HepG2 (cell line): ENCODE results near the gene SMG7. TPM values are rescaled to one million over a fixed set of nuclear protein-coding genes. Genes with fewer than 3 reads are reported as not detected.

Source experiments
- BRCA1 ChIP-seq: sonication (generic); formaldehyde crosslinking; IDR thresholded peaks from 2 replicates; pipeline ENCODE4 v1.4.0; 2020; ENCODE audit warnings: missing genetic modification reagents
- ELF4 ChIP-seq: sonication (generic); formaldehyde crosslinking; IDR thresholded peaks from 2 replicates; pipeline ENCODE4 v1.5.0; 2020; ENCODE audit warnings: missing genetic modification reagents, mild to moderate bottlenecking, moderate library complexity, borderline replicate concordance
- ESRRA ChIP-seq: sonication (generic); formaldehyde crosslinking; IDR thresholded peaks from 2 replicates; pipeline ENCODE4 v1.5.1; 2020; ENCODE audit warnings: mild to moderate bottlenecking, low read depth, missing genetic modification reagents
- GTF2F1 ChIP-seq: fragments of 150-350 bp; IDR thresholded peaks from 2 replicates; pipeline ENCODE4 v1.6.1; 2014; ENCODE audit warnings: low read length
- HHEX ChIP-seq: IDR thresholded peaks from 2 replicates; pipeline ENCODE4 v1.6.1; 2016; ENCODE audit warnings: control low read depth
- HOXA9 ChIP-seq: sonication (generic); formaldehyde crosslinking; IDR thresholded peaks from 2 replicates; pipeline ENCODE4 v1.8.1; 2022; ENCODE audit warnings: missing genetic modification reagents, mild to moderate bottlenecking, moderate library complexity, borderline replicate concordance
- NRL ChIP-seq: sonication (generic); formaldehyde crosslinking; IDR thresholded peaks from 2 replicates; pipeline ENCODE4 v1.5.0; 2020; ENCODE audit warnings: missing genetic modification reagents, mild to moderate bottlenecking, moderate library complexity, borderline replicate concordance
- TAF1 ChIP-seq: sonication (generic); formaldehyde crosslinking; IDR thresholded peaks from 2 replicates; pipeline ENCODE4 v1.4.0; 2020; ENCODE audit warnings: missing genetic modification reagents
- ZEB1 ChIP-seq: IDR thresholded peaks from 2 replicates; pipeline ENCODE4 v1.6.1; 2012; ENCODE audit warnings: mild to moderate bottlenecking, low read depth, inconsistent platforms; ENCODE audit not compliant: insufficient replicate concordance
- ZNF224 ChIP-seq: sonication (generic); formaldehyde crosslinking; IDR thresholded peaks from 2 replicates; pipeline ENCODE4 v1.5.0; 2020; ENCODE audit warnings: mild to moderate bottlenecking, missing genetic modification reagents
- ZNF260 ChIP-seq: sonication (generic); formaldehyde crosslinking; IDR thresholded peaks from 2 replicates; pipeline ENCODE4 v1.4.0; 2020; ENCODE audit warnings: missing genetic modification reagents, low read depth, mild to moderate bottlenecking, borderline replicate concordance
- ZNF891 ChIP-seq: sonication (generic); formaldehyde crosslinking; IDR thresholded peaks from 2 replicates; pipeline ENCODE4 v1.5.0; 2020; ENCODE audit warnings: mild to moderate bottlenecking, missing genetic modification reagents
- ZSCAN25 ChIP-seq: sonication (generic); formaldehyde crosslinking; IDR thresholded peaks from 2 replicates; pipeline ENCODE4 v1.8.0; 2022; ENCODE audit warnings: mild to moderate bottlenecking, missing genetic modification reagents
- polyA plus RNA-seq, 8 experiments: library from polyadenylated mRNA; depleted of rRNA in 3 of 8; stranded (reverse) in 7 of 8; unstranded in 1 of 8; fragments of >200 nt; fragmentation: Illumina TruSeq in 4 of 8; extraction: Trizol in 4 of 8; gene quantifications; 2 replicates each; pipeline versions ENCODE4 v1.2.1 to v1.2.3, GENCODE V29; 2011 to 2016; ENCODE audit warnings: low read depth in 4 of 8, missing spikeins in 1 of 8, mixed read lengths in 1 of 8; ENCODE audit not compliant: insufficient read depth in 1 of 8
- total RNA-seq, 5 experiments: library from RNA; depleted of rRNA; stranded (reverse); fragments of >200 nt; fragmentation: Illumina TruSeq; extraction: Trizol; gene quantifications; 2 replicates each; pipeline ENCODE4 v1.2.3, GENCODE V29; 2016; ENCODE audit warnings: low read depth in 1 of 5
- TF ChIP-seq, protein P1 (sequence below): sonication (generic); formaldehyde crosslinking; IDR thresholded peaks from 2 replicates; pipeline ENCODE4 v1.4.0; 2020; ENCODE audit warnings: missing genetic modification reagents
- TF ChIP-seq, protein P2 (sequence below): IDR thresholded peaks from 2 replicates; pipeline ENCODE4 v1.6.1; 2012; ENCODE audit warnings: low read depth, low read length, improper control_type of control experiment
- TF ChIP-seq, protein P3 (sequence below): sonication (generic); formaldehyde crosslinking; IDR thresholded peaks from 2 replicates; pipeline ENCODE4 v1.4.0; 2020; ENCODE audit warnings: mild to moderate bottlenecking, missing genetic modification reagents
- TF ChIP-seq, protein P4 (sequence below): sonication (generic); formaldehyde crosslinking; IDR thresholded peaks from 2 replicates; pipeline ENCODE4 v1.5.0; 2020; ENCODE audit warnings: missing genetic modification reagents
- TF ChIP-seq, protein P5 (sequence below): sonication (generic); formaldehyde crosslinking; IDR thresholded peaks from 2 replicates; pipeline ENCODE4 v1.5.0; 2020; ENCODE audit warnings: missing genetic modification reagents, mild to moderate bottlenecking, borderline replicate concordance
- TF ChIP-seq, protein P6 (sequence below): sonication (generic); formaldehyde crosslinking; conservative IDR thresholded peaks from 2 replicates; pipeline ENCODE4 v1.8.0; 2022; ENCODE audit warnings: low read depth, missing genetic modification reagents
- TF ChIP-seq, protein P7 (sequence below): sonication (generic); formaldehyde crosslinking; IDR thresholded peaks from 2 replicates; pipeline ENCODE4 v1.5.0; 2020; ENCODE audit warnings: mild to moderate bottlenecking, missing genetic modification reagents

SMG7 gene
- total and polyA plus RNA-seq, 2 of the 13 experiments (the other 11 are each of a cell fraction or from before 2014, with no cell fraction given): 14.9 to 27.9 TPM

DNA sequence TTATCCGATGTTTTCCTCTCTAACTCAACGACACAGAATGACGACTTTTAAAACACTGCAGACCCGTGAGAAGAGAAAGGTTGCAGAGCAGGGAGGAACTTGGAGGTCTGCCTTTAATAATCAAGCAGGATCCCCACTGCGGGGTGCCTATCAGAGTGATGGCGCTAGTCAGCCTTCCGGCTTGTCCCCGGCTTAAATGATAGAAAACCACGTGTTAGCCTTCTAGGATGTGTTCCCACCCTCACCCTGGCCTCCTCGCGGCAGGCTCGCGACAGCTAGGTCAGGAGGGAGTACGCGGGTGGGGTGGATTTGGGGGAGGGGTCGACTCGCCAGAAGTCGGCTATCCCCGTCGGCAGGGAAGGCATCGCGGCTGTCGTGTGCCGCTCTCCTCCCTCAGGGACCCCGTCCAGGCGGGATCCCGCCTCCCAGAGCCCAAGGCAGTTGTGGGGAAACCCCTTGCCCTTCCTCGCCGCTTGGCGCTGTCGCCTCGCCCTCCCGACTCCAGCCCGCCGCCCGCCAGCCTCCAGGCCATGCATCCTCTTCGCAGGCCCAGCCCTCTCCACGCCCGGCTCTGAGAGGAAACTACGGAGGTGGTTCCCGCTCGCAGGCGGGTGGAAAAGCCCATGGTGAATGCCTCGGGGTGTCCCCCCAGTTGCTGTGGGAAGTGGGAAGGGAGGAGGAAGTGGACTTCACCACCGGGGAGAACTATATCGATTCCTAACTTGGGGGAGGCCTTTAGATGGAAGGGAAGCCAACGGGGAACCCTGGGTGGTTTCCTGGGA, 1.1 kb upstream of the SMG7 start (continued):
- TF ChIP-seq NRL (CRISPR knock-in tag) (no peak; the same call in 1 of the 2 replicates), TAF1 (CRISPR knock-in tag) (peak; percentile 19; the same call in 1 of the 2 replicates), ZNF260 (CRISPR knock-in tag) (no peak), GTF2F1 (no peak), HOXA9 (CRISPR knock-in tag) (0 out of 2 replicates have a peak, but pooled peaks have one; percentile 13), BRCA1 (CRISPR knock-in tag) (no peak), HHEX (CRISPR knock-in tag) (no peak), ELF4 (CRISPR knock-in tag) (no peak), ZNF224 (CRISPR knock-in tag) (peak; percentile 92; the same call in 1 of the 2 replicates), ESRRA (peak; percentile 39; the same call in 1 of the 2 replicates), ZEB1 (no peak), ZNF891 (CRISPR knock-in tag) (peak; percentile 56; the same call in 1 of the 2 replicates), ZSCAN25 (CRISPR knock-in tag) (no peak)
- TF ChIP-seq, protein P1, sequence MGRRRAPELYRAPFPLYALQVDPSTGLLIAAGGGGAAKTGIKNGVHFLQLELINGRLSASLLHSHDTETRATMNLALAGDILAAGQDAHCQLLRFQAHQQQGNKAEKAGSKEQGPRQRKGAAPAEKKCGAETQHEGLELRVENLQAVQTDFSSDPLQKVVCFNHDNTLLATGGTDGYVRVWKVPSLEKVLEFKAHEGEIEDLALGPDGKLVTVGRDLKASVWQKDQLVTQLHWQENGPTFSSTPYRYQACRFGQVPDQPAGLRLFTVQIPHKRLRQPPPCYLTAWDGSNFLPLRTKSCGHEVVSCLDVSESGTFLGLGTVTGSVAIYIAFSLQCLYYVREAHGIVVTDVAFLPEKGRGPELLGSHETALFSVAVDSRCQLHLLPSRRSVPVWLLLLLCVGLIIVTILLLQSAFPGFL (CRISPR knock-in tag): no peak
- TF ChIP-seq, protein P2, sequence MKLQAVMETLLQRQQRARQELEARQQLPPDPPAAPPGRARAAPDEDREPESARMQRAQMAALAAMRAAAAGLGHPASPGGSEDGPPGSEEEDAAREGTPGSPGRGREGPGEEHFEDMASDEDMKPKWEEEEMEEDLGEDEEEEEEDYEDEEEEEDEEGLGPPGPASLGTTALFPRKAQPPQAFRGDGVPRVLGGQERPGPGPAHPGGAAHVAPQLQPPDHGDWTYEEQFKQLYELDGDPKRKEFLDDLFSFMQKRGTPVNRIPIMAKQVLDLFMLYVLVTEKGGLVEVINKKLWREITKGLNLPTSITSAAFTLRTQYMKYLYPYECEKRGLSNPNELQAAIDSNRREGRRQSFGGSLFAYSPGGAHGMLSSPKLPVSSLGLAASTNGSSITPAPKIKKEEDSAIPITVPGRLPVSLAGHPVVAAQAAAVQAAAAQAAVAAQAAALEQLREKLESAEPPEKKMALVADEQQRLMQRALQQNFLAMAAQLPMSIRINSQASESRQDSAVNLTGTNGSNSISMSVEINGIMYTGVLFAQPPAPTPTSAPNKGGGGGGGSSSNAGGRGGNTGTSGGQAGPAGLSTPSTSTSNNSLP: no peak
- TF ChIP-seq, protein P3, sequence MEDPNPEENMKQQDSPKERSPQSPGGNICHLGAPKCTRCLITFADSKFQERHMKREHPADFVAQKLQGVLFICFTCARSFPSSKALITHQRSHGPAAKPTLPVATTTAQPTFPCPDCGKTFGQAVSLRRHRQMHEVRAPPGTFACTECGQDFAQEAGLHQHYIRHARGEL (CRISPR knock-in tag): no peak
- TF ChIP-seq, protein P4, sequence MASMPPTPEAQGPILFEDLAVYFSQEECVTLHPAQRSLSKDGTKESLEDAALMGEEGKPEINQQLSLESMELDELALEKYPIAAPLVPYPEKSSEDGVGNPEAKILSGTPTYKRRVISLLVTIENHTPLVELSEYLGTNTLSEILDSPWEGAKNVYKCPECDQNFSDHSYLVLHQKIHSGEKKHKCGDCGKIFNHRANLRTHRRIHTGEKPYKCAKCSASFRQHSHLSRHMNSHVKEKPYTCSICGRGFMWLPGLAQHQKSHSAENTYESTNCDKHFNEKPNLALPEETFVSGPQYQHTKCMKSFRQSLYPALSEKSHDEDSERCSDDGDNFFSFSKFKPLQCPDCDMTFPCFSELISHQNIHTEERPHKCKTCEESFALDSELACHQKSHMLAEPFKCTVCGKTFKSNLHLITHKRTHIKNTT (CRISPR knock-in tag): no peak
- TF ChIP-seq, protein P5, sequence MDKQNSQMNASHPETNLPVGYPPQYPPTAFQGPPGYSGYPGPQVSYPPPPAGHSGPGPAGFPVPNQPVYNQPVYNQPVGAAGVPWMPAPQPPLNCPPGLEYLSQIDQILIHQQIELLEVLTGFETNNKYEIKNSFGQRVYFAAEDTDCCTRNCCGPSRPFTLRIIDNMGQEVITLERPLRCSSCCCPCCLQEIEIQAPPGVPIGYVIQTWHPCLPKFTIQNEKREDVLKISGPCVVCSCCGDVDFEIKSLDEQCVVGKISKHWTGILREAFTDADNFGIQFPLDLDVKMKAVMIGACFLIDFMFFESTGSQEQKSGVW (CRISPR knock-in tag): no peak
- TF ChIP-seq, protein P6, sequence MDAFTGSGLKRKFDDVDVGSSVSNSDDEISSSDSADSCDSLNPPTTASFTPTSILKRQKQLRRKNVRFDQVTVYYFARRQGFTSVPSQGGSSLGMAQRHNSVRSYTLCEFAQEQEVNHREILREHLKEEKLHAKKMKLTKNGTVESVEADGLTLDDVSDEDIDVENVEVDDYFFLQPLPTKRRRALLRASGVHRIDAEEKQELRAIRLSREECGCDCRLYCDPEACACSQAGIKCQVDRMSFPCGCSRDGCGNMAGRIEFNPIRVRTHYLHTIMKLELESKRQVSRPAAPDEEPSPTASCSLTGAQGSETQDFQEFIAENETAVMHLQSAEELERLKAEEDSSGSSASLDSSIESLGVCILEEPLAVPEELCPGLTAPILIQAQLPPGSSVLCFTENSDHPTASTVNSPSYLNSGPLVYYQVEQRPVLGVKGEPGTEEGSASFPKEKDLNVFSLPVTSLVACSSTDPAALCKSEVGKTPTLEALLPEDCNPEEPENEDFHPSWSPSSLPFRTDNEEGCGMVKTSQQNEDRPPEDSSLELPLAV (CRISPR knock-in tag): 0 out of 2 replicates have a peak, but pooled peaks have one; percentile 40
- TF ChIP-seq, protein P7, sequence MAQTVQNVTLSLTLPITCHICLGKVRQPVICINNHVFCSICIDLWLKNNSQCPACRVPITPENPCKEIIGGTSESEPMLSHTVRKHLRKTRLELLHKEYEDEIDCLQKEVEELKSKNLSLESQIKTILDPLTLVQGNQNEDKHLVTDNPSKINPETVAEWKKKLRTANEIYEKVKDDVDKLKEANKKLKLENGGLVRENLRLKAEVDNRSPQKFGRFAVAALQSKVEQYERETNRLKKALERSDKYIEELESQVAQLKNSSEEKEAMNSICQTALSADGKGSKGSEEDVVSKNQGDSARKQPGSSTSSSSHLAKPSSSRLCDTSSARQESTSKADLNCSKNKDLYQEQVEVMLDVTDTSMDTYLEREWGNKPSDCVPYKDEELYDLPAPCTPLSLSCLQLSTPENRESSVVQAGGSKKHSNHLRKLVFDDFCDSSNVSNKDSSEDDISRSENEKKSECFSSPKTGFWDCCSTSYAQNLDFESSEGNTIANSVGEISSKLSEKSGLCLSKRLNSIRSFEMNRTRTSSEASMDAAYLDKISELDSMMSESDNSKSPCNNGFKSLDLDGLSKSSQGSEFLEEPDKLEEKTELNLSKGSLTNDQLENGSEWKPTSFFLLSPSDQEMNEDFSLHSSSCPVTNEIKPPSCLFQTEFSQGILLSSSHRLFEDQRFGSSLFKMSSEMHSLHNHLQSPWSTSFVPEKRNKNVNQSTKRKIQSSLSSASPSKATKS (CRISPR knock-in tag): no peak
